ENCODE measurements around the gene NUCB2.

The NUCB2 gene

DNA sequence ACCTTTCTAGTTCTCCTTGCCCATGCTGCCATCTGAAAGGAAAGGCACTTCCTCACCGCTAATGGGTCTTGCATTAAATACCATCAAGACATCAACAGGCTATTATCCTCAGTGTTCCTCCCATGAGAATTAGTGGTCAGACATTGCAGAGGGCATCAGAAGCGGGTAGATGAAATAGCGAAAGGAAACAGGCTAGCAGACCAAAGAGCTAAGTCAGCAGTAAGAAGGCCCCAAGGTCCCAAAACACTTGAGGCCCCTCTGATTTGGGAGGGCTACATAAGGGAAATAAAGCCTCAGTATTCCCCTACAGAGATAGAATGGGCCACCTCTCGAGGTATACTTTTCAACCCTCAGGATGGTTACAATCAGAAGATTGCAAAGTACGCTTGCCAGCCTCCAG, 99.0 kb downstream of the NUCB2 start:
- no peak for DNase-seq (ENCODE audit: extremely low spot score, insufficient read length, low read depth)
- FAIRE-seq: no peak

DNA sequence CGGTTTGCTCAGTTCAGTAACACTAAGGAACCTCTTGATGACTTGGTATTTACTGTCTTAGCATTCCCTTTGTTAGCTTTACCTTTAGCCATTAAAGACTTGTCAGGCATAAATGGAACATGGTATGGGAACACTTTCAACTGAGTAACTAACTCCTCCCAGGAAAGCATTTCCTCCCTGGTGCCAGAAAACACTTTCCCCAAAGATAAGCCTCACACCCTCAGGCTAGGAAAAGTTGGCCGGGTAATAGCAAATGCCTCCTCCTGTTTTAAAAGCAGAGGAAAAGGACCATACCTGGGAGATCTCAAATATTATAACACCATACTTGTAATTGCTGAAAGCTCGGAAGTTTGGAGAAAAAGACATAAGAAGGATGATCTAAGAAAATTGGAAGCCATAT, 100.0 kb downstream of the NUCB2 start:
- DNase-seq (ENCODE audit: extremely low spot score, insufficient read length, low read depth): no peak
- no peak for FAIRE-seq

- FAIRE-seq: no peak
- DNase-seq (ENCODE audit: extremely low spot score, insufficient read length, low read depth): no peak
Observed at GRCh38 chr11:17378655-17379054, 102.1 kb downstream of the NUCB2 start.

- FAIRE-seq (no peak), DNase-seq (ENCODE audit: extremely low spot score, insufficient read length, low read depth) (no peak)
Observed at GRCh38 chr11:17379383-17380180, 103.0 kb downstream of the NUCB2 start.

DNA sequence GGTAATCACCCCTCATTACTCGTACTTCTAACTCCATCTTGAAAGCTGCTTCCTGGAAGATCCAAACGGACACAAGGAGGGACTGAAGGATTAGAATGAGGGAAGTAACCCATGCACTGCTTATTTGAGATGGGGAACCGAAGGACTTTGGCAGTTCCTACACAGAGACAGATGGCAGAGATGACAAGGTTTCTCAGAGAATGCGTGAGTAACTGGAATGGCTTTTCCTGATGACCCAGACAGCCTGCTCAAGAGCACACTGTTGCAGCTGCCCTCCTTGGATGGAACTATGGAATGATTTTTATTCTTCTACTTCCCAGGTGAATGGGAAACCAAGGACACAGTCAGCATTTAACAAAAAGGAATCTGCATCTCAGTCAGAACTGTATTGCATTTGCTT, 104.6 kb downstream of the NUCB2 start:
- FAIRE-seq (no peak), DNase-seq (ENCODE audit: extremely low spot score, insufficient read length, low read depth) (no peak)
